Fibroblast of skin of right biceps (primary cell): ENCODE results near the gene OSBPL2.

ENCODE experiments used
- DNase-seq: peaks from one replicate; pipeline ENCODE4 v3.0.0-alpha.2; 2013

Gene OSBPL2

DNA sequence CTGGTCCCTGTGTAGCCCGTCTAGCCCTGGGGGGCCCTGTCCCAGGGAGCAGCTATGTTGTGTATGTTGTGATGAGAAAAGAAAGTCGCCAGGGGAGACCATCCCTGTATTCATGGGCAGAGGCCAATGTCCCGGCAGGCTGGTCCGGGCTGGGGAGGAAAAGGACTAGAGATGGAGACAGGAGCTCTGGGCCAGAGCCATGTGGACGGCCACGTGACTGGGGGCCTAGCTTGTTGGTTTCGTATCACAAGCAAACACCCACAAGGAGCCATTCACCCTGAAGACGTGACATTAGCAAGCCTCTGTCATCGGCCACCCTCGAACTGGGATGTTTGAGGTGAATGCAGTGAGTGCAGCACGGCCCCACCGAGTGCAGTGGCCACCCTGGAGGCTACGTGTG, 15.3 kb upstream of the OSBPL2 start:
- DNase-seq: no peak

GRCh38 chr20:62223571-62223970, 14.8 kb upstream of the OSBPL2 start:
- no peak for DNase-seq

GRCh38 chr20:62224113-62224855, 14.0 kb upstream of the OSBPL2 start:
- DNase-seq: no peak

DNA sequence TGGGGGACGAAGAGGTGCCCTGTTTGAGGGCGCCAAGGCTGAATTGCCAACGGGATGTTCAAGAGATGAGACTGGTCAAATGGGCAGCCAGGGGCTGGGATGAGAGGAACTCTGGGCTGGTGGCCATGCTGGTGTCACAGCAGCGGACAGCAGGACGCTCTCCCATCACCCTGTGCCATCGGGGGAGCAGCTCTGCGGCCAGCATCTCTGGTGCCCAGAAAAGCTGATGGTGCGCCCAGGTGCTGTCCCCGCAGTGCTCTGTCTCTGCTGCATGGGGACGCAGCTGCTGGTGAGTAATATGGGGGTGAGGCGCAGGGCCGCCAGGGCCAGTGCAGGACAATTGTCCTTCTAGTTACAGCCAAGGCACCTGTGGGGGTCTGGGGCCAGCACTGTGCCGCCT, 13.3 kb upstream of the OSBPL2 start:
- DNase-seq: no peak

- no peak for DNase-seq
Observed at GRCh38 chr20:62225820-62226635, 12.3 kb upstream of the OSBPL2 start.

- no peak for DNase-seq
Observed at GRCh38 chr20:62226707-62227590, 11.4 kb upstream of the OSBPL2 start.

DNA sequence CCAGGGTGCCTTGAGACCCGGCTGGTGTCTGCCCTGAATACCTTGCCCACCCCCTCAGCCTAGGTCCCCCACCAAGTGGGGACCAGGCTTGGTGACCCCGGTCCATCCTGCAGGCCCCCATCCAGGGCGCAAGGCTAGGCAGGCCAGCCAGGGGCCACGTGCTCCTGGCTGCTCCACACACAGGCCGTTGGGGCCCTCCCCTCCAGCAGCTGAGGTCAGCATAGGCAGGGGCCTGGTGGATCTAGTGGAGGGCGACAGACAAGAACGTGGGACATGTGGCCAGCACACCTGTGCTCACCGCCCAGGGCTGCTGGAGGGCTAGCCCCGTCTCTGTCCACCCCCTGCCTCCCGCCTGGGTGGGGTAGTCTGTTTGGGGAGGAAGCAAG, 10.7 kb upstream of the OSBPL2 start:
- no peak for DNase-seq

GRCh38 chr20:62227977-62228958, 10.1 kb upstream of the OSBPL2 start:
- DNase-seq: no peak

DNA sequence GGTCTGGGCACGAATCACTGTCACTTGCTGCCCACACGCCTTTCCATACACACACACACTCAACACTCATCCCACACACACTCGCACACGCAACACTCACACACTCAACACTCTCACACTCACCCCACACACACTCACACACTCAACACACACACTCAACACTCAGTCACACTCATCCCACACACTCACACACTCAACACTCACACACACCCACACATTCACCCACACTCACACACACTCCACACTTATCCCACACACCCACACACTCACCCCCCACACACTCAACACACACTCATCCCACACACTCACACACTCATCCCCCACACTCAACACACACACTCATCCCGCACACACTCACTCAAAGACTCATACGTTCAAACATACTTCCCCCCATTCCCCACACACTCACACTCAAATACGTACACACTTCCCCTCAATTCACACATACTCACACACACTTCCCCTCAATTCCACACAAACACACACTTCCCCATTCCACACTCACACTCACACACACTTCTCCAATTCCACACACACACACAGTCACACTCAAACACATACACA, 9.3 kb upstream of the OSBPL2 start:
- no peak for DNase-seq

DNA sequence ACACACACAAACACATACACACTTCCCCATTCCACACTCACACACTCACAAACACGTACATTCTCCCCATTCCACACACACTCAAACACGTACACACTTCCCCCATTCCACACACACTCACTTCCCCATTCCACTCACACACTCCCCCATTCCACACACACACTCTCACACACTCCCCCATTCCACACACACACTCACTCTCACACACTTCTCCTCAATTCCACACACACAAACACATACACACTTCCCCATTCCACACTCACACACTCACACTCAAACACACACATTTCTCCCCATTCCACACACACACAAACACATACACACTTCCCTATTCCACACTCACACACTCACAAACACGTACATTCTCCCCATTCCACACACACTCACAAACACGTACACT, 8.7 kb upstream of the OSBPL2 start:
- no peak for DNase-seq

DNA sequence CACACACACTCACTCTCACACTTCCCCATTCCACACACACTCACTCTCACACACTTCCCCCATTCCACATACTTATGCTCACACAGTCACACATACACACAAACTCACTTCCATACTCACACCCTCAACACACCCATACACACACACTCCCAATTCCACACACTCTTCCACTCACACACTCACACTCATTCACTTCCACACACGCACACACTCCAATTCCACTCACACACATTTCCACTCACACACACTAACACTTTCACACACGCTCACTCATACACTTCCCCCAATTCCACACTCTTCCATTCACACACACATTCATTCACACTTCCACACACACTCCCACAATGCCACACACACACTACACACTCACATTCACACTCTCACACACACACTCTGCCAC, 8.0 kb upstream of the OSBPL2 start:
- DNase-seq: no peak

DNA sequence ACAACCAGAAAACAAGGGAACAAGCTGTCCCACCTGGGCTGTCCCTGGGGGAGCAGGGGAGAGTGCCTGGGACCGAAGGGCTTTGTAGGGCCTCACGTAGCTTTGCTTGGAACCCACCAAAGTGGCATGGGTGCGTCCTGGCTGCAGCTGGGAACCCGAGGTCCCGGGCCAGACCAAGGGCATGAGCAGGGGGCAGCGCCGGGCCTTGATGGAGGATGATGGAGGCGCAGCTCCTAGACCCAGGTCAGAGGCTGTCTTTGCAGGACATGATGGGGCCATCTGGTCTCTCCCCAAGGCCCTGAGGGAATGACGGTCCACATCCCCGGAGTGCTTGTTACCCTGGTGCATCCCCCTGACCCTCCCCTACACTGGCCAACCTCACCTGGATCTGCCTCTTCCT, 7.6 kb upstream of the OSBPL2 start:
- no peak for DNase-seq

GRCh38 chr20:62231292-62231691, 7.0 kb upstream of the OSBPL2 start:
- no peak for DNase-seq

DNA sequence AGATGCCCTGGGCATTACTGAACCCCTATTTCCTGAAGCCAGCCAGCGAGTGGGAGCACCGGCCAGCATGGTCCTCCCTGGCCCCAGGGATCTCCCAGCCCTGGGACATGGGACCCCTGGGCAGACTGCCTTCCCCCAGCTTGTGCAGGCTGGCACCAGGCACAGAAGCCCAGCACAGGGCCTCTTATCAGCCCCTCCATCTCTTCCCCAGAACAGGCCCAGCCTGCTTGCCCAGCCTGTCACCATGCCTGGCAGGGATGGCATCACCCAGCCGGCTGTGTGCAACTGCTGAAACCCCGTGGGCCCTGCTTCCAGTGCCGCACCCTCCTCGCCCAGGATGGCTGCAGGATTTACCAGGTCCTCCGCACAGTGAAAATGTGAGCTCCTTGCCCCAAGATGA, 6.1 kb upstream of the OSBPL2 start:
- DNase-seq: no peak

DNA sequence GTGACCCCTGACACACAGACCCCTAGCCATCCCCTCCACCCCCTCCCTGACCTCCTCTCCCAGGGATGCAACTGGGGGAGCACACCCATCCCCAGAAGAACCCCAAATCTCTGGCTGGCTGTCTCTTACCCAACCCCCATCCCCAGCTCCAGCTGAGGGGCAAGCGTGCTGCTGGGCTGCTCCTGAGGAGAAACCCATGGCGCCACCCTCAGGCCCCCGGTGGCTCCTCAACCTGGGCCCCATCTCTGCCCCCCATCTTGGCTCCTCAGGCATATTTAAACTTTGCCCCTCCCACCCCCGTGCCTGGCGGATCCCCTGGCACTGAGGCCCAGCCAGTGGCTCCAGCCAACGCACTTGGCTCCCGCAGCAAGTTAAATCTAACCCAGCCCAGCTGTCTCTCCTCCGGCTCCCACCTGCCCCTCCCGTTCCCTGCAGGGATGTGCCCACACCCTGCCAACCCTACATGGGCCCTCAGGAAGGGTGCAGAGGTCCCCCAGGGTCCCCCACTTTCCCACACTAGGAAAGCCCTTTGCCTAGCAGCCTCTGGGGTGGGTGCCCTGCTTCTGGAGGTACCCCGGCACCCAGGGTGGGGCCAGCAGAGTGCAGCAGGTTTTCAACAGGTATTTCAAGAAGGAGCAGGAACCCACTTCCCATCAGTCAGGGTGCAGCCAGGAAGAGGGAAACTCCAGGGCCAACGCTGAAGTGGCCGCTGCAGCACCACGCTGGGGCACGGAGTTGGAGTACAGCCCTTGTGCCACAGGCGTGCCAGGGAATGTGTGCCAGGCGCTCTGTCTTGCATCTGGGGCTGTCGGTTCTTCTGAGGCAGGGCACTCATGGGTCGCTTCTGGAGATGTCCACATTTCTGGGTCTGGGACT, 5.3 kb upstream of the OSBPL2 start:
- no peak for DNase-seq

- DNase-seq: no peak
Observed at GRCh38 chr20:62233684-62234083, 4.6 kb upstream of the OSBPL2 start.

- no peak for DNase-seq
Observed at GRCh38 chr20:62234339-62234738, 4.0 kb upstream of the OSBPL2 start.

- no peak for DNase-seq
Observed at GRCh38 chr20:62235001-62235776, 3.1 kb upstream of the OSBPL2 start.

GRCh38 chr20:62235777-62236157, 2.6 kb upstream of the OSBPL2 start:
- no peak for DNase-seq

- DNase-seq: no peak
Observed at GRCh38 chr20:62236200-62236599, 2.1 kb upstream of the OSBPL2 start.
